ENCODE results near the gene DSEL. TPM values are rescaled to one million over a fixed set of nuclear protein-coding genes. Genes with fewer than 3 reads are reported as not detected.
A peak's percentile ranks its signal among the peaks of the same experiment; 100 is the strongest.

DSEL gene
- polyA plus RNA-seq (ENCODE audit: insufficient read length in 3 of 3) = 10 to 100 TPM; 19.7 to 24.2 (median 23.2) TPM

DNA sequence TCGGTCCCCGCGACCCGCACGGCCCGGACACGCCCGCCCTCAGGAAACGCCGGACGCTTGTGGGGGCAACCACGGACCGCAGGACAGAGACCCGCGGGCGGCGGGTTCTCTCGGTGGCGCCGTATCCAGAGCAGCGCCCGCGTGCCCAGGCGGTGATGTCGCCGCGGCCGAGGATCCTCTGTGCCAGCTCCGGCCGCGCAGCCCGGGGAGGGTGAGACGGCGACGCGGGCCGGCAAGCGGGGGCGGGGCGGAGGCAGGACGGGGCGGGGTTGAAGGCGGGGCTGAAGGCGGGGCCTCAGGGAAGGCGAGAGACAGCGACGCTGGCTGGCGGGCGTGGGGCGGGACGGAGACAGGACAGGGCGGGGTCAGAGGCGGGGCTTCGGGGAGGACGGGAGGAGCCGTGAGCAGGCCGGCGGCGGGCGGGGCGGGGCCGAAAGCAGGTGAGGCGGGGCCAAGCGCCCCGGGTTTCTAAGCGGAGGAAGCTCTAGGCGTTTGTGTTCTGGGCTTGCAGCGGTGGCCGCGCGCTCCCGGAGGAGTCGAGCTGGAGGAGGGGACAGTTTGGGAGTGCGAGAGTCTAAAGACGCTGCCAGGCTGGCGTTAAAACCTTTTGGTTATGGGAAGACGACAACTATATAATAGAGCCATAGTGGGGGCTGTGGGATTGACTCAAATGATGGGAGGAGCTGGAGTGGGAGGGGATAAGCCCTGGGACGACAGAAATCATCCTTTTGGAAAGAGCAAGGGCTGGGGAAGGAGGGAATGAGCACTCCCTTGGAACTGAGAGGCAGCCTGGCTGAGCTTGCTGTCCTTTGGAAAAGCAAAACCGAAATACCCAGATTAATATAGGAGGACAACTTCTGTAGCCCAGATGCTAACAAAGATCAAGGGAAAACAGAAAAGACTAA lies at the start of gene DSEL:
Gene DSEL, minus strand, starts transcription at position 182 of the 905 bp plus-strand sequence. CDS start 2,112 bp downstream, outside the sequence.
- peak in 2 of 3 donors; percentile 87 for DNase-seq (ENCODE audit: low read depth in 3 of 3, low spot score in 2 of 3)

DNA sequence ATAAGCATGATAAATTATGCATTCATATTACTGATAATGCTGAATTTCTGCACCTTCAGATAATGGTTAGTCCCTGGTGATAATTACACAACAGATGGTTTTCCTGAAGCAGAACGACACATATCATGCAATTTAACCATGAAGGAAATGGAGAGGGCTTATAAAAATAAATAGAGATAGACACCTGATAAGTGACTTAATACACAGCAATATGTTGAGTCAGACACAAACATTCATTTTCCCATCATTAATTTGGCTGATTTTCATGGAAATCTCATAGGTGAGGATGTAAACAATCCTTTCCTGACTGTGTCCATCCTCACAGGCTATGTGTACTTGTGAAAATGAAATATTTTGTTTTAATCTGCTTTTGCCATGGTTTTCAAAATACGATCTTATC lies 36.9 kb upstream of the DSEL start:
- DNase-seq (ENCODE audit: low read depth in 3 of 3, low spot score in 2 of 3) = no peak

DNA sequence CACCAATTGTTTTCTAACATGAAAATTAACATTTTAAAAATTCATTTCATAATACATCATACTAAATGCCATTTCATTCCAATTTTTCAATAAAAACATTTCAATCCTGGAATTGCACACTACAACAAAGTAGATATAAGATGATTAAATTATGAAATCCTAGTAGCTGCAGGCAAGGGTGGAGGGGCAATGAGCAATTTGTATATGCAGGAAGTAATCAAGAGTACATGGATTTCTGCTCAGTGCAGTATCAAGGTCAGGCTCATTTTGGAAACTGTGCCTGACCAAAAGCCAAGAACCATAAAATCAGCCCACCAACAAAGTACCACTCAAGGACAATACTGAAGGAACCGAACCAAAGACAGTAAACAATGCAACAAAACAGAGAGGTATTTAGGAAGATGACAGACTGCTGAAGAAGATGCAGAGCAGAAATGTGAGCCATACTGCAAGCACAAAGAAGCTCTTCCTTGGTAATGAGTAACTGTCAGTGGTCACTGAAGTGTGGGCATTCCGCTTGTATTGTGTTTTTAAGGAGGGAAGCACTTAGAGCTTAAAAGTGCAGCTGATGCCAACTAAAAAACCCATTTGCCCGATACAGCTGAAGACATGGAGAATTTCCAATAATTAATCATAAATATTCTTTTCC lies 34.5 kb upstream of the DSEL start:
- DNase-seq (ENCODE audit: low read depth in 3 of 3, low spot score in 2 of 3) = no peak

DNA sequence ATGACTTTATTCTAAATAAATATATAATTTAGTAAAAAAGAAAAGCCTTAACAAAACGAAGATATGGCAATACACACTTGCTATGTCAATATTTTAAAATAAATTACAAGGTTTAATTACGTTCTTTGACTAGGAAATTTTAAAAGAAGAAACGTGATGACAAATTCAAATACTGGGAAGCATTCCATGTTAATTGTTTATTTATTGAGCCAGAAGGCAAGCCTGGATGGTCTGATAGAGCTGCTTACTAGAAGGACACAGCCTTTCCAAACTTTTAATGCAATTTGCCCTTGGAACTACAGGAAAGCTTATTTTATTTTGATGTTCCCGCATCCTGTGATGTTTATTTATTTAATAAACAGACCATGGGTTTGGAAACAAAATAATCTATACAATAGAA lies 33.4 kb upstream of the DSEL start:
- no peak for DNase-seq (ENCODE audit: low read depth in 3 of 3, low spot score in 2 of 3)

DNA sequence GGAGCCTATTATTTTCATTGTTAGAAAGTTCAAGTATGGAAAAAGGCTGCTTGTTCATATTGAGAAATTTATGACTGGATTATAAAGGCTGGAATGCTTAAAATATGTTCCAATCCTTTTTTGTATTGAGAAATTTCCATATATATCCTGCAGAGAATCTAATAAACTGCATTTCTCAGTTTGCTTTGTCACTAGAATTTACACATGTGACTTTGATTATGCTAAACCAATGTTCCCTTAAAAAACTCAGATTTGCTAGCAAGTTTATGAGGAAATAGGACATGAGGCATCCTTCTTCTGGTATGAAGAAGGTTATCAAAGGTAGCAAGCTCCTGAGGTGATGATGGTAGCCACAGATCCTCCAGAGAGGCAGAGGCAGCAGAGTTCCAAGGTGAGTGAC lies 29.2 kb upstream of the DSEL start:
- DNase-seq (ENCODE audit: low read depth in 3 of 3, low spot score in 2 of 3) = no peak

DNA sequence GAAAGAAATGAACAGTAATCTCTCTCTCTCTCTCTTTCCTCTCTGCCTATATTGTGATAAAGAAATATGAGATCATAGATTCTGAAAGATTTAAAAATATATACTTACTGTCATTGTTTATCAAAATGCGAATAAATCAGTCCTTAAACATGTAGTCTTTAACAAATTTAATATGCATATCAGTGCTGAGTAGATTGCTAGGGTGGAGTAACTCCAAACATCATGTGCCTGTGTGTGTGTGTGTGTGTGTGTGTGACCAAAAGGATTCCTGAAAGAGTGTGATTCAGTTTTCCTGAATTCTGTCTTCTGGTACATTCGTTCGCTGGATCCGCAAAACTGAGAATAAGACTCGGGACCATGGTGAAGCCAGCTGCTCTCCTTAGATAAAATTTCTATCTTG lies 24.0 kb upstream of the DSEL start:
- no peak for DNase-seq (ENCODE audit: low read depth in 3 of 3, low spot score in 2 of 3)

DNA sequence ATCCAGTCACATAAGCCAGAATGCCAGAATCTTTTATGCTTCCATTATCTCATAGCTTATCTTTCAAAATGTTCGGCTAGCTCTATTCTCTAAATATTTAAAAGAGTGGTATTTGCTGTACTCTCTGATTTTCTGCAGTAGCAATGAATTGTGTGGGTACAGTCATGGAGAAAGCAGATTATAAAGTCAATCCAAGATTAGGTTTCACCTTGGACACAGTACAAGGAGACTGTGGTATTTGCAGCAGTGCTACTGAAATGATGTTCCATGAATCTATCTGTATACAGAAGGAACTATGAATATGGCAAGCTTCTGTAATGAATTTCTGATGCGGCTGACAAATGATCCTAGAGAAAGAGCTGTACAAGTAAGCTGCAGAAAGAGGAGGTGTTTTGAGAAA lies 15.4 kb upstream of the DSEL start:
- no peak for DNase-seq (ENCODE audit: low read depth in 3 of 3, low spot score in 2 of 3)

DNA sequence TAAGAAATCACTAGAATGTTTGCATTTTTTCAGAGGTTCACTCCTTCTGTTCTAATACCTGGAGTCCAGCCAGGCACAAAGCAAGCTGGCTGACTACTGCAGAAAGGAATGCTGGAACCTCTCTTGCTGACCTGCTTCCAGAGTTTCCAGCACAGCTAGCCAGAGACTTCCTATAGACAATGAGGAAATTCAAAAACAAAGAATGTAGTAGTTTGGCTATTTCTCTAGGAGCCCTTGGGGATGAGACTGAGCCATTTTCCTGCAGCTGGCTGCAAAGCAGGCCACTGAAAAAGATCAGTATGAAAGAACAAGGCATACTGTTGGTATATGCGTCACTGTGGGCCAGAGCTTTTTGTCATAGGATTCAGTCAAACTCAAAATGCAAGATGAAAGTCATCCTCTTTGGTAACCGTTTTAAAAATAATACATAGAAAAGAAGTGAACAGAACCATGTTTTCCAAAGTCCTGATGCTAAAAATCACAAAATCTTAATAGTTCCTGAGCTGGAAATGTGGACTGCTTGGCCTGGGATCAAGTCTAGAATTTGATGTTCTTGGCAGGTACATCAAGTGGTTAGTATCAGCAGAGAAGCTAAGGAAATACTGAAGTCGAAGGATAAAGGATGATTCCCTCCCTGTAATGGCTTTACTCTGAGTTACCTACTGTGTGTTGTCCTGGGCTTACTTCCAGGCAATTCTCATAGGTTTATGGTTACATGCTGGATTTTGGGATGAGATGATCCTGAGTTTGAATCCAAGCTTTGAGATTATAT lies 9.0 kb upstream of the DSEL start:
- peak in 1 of 3 donors; percentile 21 for DNase-seq (ENCODE audit: low read depth in 3 of 3, low spot score in 2 of 3)

DNA sequence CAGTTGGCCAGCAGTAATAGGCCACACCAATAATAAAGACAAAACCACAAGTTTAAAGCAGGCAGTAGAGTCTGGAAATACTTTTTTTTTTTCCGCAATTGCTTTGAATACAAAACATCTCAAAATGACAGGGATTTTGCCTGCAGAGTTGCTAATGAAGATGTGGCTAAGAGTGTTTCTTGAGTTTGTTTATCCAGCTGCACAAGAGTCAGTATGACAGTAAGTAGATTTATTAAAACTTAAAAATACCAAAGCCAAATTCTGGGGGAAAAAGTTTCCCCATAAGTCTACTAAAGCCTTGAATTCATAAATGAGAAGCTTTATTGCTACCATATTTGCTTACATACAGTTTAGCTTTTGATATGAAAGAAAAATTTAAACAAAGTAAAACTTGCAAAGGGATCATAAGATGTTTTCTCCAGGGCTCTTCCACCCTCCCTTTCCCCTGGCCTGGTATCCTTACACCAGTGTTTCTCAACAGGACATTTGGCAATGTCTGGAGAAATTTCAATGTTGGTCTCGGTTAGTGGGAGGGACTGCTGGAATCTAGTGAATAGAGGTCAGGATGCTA lies 3.9 kb upstream of the DSEL start:
- no peak for DNase-seq (ENCODE audit: low read depth in 3 of 3, low spot score in 2 of 3)

DNA sequence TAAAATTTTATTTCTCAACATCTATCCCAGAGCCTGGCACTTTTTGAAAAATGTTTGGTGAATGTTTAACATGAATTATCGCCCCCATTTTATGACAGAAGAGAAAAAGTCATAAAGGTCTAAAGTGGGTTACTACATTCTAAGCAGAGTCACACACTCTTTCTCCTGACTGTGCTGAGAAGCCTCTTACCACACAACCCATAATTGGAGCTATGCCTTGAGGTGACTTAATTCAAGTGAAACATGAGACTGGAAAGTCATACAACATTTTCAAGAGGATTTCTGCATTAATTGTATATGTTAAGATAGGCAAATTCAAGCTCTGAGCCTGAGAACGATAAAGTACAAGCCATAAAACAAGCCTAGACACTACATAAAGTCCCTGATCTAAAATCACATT lies 3.1 kb upstream of the DSEL start:
- no peak for DNase-seq (ENCODE audit: low read depth in 3 of 3, low spot score in 2 of 3)

DNA sequence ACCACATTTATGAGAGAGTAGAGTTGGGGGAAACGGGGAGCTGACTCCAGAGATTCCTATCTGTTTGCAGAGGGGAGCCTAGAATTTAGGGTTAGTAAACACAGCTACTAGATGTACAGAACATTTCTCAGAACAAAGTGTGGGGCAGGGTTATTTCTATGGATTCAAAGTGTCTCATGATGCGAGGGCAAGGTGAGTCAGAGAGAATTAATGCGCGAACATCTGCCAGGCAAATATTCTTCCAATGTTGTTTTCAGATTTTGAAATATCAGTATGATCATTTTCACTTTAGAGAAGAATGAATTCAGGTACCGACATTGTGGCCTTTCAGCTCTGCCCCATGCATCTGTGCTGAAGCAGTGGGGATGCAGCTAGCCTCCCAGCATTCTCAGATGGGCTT lies 2.0 kb upstream of the DSEL start:
- DNase-seq (ENCODE audit: low read depth in 3 of 3, low spot score in 2 of 3) = no peak

DNA sequence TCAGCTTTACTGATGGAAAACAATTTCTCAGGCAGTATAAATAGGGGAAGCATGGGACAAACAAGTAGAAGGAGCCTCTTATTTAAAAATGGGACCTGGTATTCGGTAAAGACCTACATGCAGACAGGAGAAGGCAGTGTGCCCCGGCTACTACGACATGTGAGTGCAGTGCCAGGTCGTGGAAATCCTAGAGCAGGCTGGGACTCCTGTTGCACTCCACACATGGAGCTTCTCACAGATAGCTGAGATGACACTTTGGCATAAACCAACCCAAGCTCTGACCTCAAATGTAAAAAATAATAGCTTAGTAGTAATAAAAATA lies 885 bp upstream of the DSEL start:
- DNase-seq (ENCODE audit: low read depth in 3 of 3, low spot score in 2 of 3) = no peak

DNA sequence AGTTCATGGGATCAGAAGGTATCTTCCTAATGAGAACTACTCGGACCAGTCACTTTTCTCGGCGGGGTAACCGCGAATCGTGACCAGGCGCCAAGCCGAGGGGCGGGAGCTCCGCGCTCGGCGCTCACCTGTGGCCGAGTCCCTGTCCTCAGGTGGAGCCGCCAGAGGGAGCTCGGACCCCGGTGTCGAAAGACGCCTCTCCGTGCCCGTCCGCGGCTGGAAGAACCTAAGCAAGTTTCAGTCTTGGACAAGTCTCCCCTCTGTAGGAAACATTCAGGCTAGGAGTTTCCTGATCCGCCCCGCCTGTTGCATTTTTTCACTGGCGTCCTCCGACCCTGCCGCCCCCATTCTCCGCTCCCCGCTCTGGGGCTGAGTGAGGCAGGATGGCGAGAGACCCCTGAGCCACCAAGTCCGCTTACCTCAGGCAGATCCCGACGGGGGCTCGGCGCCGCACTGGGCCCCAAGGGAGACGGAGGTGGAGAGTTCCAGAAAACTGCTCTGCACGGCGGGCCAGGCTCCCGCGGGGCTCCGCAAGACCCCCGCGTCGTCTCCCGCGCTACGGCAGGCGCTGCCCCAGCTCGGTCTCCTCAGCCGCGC lies 480 bp downstream of the DSEL start:
- DNase-seq (ENCODE audit: low read depth in 3 of 3, low spot score in 2 of 3) = peak; percentile 72 to 77 (median 77)

DNA sequence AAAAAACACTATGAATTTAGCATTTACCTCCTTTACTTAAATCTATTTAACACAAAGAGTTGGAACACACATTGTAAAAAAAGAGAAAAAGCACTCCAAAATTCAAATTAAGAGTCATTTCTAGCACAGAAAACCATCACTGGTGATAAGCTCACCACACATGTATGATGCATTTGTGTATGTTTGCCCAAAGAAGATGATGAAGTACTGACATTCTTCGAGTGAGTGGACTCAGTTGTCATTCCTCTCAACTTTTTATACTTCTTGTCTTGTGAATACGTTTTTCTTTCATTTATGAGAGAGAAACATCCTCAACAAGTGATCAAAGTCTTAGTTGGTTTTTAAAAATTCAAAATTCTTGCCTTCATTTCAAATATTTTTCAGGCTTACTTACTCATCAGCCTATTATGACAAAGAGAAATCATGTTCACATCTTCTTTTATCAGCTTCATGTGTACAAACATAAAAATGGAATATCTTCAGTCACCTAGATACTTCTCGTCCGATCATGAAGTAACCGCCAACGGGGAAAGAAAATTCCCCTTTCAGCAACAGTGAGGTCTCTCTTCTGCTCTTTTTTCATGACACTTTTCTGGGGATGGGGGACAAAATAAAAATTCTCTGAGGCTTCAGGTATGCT lies 1.5 kb downstream of the DSEL start:
- DNase-seq (ENCODE audit: low read depth in 3 of 3, low spot score in 2 of 3) = no peak

DNA sequence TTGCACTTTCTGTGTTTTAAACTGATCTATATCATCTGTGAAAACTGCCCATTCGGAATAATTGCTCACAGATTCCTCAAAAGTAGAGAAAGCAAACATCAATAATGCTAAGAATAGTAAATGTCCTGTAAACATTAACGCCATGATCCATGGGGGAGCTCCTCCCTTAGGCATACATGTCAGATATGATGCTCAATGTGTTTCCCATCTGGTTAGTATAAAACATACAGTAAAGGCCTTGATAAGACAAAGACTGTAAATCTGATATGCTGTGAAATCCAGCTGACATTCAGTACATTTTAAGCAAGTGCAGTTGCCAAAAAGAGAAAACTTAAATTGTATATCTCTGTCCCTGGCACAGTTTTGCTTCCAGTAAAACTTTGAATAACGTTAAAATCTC lies 2.1 kb downstream of the DSEL start:
- no peak for DNase-seq (ENCODE audit: low read depth in 3 of 3, low spot score in 2 of 3)

DNA sequence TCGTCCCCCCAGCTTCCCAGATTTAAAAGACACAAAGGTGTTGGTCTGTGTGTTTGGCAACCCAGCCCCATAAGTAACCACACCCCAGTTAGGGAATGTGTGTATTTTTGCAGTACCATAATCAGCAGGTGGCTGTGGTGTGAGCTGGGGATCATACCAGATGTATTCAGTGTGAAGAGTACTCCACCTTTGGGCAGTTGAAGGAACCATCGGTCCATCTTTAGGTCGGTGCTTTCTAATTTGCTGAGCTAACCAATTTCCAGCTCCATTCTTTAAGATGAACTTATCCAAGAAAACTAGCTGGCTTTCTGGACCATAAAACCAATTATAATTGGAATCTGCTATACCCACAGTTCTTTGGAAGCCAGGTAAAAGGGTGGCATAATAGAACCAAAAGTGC lies 3.2 kb downstream of the DSEL start:
- DNase-seq (ENCODE audit: low read depth in 3 of 3, low spot score in 2 of 3) = no peak

DNA sequence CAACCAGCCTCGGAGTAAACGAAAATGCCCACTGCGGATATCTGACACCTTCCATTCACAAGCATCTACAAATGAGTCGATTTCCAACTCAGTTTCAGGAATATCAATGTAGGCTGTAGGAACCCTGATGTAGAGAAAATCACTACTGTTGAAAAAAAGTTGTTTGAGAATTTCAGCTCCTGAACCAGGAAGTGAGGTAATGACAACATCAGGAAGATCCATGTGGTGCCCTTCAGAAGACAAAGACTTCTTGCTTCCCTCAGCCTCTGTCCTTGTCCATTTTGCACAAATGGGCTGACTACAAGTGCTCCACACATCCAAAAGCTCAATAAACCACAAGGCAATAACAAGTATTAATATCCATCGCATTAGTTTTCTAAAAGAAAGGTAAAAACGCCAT lies 4.7 kb downstream of the DSEL start:
- DNase-seq (ENCODE audit: low read depth in 3 of 3, low spot score in 2 of 3) = no peak

DNA sequence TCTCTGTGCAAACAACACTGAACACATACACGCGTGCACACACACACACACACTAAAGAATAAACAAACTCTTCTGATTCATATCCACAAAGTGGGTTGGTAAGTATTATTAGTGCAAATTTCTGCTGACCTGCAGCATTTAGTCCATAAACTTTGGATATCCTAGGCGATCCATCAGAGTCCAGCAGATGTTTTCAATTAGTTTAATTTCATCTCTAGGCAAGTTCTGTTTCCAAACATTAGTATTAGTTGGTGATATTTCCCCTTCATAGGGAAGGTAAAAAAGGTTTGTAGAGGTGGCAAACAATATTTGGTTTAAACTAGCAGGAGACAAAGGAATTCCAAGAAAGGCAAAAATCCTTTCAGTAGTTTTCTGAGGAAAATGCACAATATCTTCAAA lies 5.7 kb downstream of the DSEL start:
- no peak for DNase-seq (ENCODE audit: low read depth in 3 of 3, low spot score in 2 of 3)

DNA sequence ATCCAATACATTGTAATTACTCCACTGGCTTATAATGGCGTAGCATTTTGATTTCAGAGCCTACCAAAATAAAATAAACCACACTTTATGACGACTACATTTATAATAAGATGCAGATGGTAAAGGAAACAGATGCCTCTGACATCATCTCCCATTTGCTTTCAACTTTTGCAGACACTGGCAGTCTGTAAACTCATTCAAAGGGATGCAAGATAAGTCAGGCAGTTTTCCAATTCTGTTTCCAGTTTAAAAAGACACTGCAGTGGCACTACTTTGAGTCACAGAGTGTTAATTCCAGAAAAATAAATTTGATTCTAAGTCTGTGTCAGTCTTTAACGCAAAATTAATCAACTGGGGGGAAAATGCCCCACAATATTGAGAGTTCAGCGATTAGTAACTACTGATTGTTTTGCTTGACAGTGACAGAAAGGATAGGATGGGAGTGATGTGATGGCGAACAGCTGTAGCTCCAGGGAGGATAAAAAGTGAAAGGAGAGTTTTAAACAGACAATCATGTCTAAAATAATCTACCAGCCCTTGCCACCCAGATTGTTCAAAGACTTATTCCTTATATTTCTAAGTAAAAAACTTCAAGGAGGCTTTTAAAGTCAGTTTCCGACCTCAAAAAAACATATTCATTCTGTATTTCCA lies 6.7 kb downstream of the DSEL start:
- DNase-seq (ENCODE audit: low read depth in 3 of 3, low spot score in 2 of 3) = no peak

DNA sequence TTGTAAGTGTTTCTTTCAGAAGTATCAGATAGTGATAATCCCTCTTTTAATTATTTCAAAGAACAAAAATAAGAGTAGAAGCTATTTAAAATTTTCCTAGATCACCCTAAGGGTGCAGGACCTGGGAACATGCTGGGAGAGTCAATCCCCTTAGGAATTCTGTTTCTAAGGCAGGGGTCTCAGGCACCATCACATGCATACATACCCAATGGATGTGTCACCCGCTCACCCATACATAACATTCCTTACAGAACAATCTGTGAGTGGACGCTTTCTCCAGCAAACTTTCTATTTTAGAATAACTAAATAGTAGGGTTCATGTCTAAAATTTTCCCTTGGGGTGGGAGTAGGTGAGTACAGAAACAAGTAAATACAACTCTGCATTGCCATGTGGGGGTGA lies 8.4 kb downstream of the DSEL start:
- no peak for DNase-seq (ENCODE audit: low read depth in 3 of 3, low spot score in 2 of 3)
